GM12878 (cell line): ENCODE data around the gene MAP7. TPM values are rescaled to one million over a fixed set of nuclear protein-coding genes. Genes with fewer than 3 reads are reported as not detected.

Experiments
- ATAC-seq: fragments of 200-7000 bp; cut with Tn5 transposase; 3 replicates; pipeline ENCODE4 v1.9.1; 2020; ENCODE audit warnings: mild to moderate bottlenecking, moderate library complexity
- BruUV-seq: library from RNA; stranded (reverse); fragments of 400-500 nt; replicated peaks from 2 replicates; lab custom pipeline; 2021; lab: Mats Ljungman, UMichigan
- CTCF ChIA-PET: fragments of 300-600 bp; sonication (Branson Sonifier 250); formaldehyde crosslinking; extraction: SDS; loops from one replicate; lab custom pipeline; 2021; ENCODE audit warnings: inconsistent platforms; lab: Yijun Ruan, JAX
- POLR2A ChIA-PET: fragments of 350-600 bp; formaldehyde crosslinking; extraction: SDS; loops from one replicate; lab custom pipeline; 2021; ENCODE audit warnings: inconsistent platforms; lab: Charles Lee
- RAD21 ChIA-PET: fragments of 300-600 bp; sonication (Branson Sonifier 250); formaldehyde crosslinking; loops from one replicate; lab custom pipeline; 2023; ENCODE audit warnings: antibody characterized with exemption; ENCODE audit not compliant: unreplicated experiment; lab: Charles Lee
- SMC1A ChIA-PET: fragments of 300-600 bp; sonication (Branson Sonifier 250); formaldehyde crosslinking; loops from one replicate; lab custom pipeline; 2023; ENCODE audit not compliant: unreplicated experiment, uncharacterized antibody; lab: Charles Lee
- DNase-seq: peaks from one replicate; pipeline ENCODE4 v3.0.0-alpha.2; 2011; ENCODE audit warnings: low read depth, low spot score
- FAIRE-seq: peaks from 3 replicates; lab custom pipeline; 2011; peaks lifted over from hg19 to GRCh38; lab: Jason Lieb, UNC
- H2AFZ ChIP-seq: 2 replicates; pipeline ENCODE4 v1.6.0; 2011; ENCODE audit warnings: low read depth, low read length, control low read depth; ENCODE audit not compliant: control insufficient read depth
- H3K27ac ChIP-seq: 2 replicates; pipeline ENCODE4 v1.5.1; 2011; ENCODE audit warnings: control low read depth; ENCODE audit not compliant: control insufficient read depth, insufficient read depth
- H3K27me3 ChIP-seq, 2 experiments: replicated peaks in 1 of 2; 2 replicates each; pipeline versions ENCODE4 v1.6.0 to v1.6.1; 2011; ENCODE audit warnings: low read length in 1 of 2; ENCODE audit not compliant: control insufficient read depth in 2 of 2, insufficient read depth in 2 of 2
- H3K36me3 ChIP-seq, 2 experiments: 2 replicates each; pipeline ENCODE4 v1.5.1; 2011; ENCODE audit warnings: low read length in 1 of 2; ENCODE audit not compliant: control insufficient read depth in 2 of 2, insufficient read depth in 2 of 2
- H3K4me1 ChIP-seq: 2 replicates; pipeline ENCODE4 v1.6.1; 2011; ENCODE audit warnings: mild to moderate bottlenecking, low read length, moderate library complexity, mixed read lengths; ENCODE audit not compliant: control insufficient read depth, insufficient read depth
- H3K4me2 ChIP-seq: 2 replicates; pipeline ENCODE4 v1.6.0; 2011; ENCODE audit warnings: control low read depth; ENCODE audit not compliant: control insufficient read depth, insufficient read depth
- H3K4me3 ChIP-seq: fragments of 200-600 bp; sonication (generic); 2 replicates; pipeline ENCODE4 v1.5.1; 2016
- H3K79me2 ChIP-seq: 2 replicates; pipeline ENCODE4 v1.6.0; 2011; ENCODE audit warnings: low read length; ENCODE audit not compliant: control insufficient read depth, insufficient read depth
- H3K9ac ChIP-seq: 2 replicates; pipeline ENCODE4 v1.8.0; 2011; ENCODE audit warnings: low read length, control low read depth, mixed read lengths; ENCODE audit not compliant: control insufficient read depth, insufficient read depth
- H3K9me3 ChIP-seq: replicated peaks from 3 replicates; pipeline ENCODE4 v1.5.1; 2011; ENCODE audit warnings: mild to moderate bottlenecking, low read length; ENCODE audit not compliant: control insufficient read depth, insufficient read depth
- H4K20me1 ChIP-seq: 2 replicates; pipeline ENCODE4 v1.6.0; 2011; ENCODE audit not compliant: control insufficient read depth, insufficient read depth
- CHD4 ChIP-seq: fragments of 200-600 bp; sonication (generic); IDR thresholded peaks from 2 replicates; pipeline ENCODE4 v1.6.1; 2016; ENCODE audit warnings: mild to moderate bottlenecking
- PAX8 ChIP-seq: fragments of 450-650 bp; IDR thresholded peaks from 2 replicates; pipeline ENCODE4 v1.6.1; 2017; ENCODE audit warnings: mild to moderate bottlenecking, moderate library complexity
- SP1 ChIP-seq: IDR thresholded peaks from one replicate; pipeline ENCODE4 v1.6.1; 2011; ENCODE audit warnings: low read depth, low read length
- WGBS: methylation state at CpG from one replicate; pipeline ENCODE4 v1.1.6; 2016; ENCODE audit warnings: low lambda C conversion rate; ENCODE audit not compliant: insufficient replicate concordance, insufficient coverage; ENCODE audit errors: missing lambda C conversion rate; 5-methylcytosine and 5-hydroxymethylcytosine counted together
- in situ Hi-C: fragments of 300-500 bp; cut with MboI; formaldehyde crosslinking; loops from 9 replicates; pipeline ENCODE4 v1.14.3; 2018; ENCODE audit warnings: mixed read lengths
- intact Hi-C: fragments of 100-400 bp; cut with micrococcal nuclease; formaldehyde crosslinking; loops from one replicate; pipeline ENCODE4 v1.14.2; 2022; ENCODE audit not compliant: unreplicated experiment
- polyA plus RNA-seq, 11 experiments: library from polyadenylated mRNA; depleted of rRNA in 4 of 11; unstranded in 6 of 11; stranded (reverse) in 5 of 11; fragments of >200 nt; fragmentation: Nextera tagmentation in 4 of 11; fragmentation: Illumina TruSeq in 1 of 11; extraction: Ambion mirVana in 4 of 11; extraction: Trizol in 1 of 11; gene quantifications; 1 replicate in 1 of 11; 2 replicates in 10 of 11; pipeline versions ENCODE4 v1.2.1 to v1.2.3, GENCODE V29; 2011 to 2016; ENCODE audit warnings: inconsistent platforms in 2 of 11, missing spikeins in 2 of 11, low read depth in 1 of 11
- total RNA-seq, 4 experiments: library from RNA; depleted of rRNA in 3 of 4; stranded (reverse); fragments of >200 nt in 3 of 4; fragmentation: Illumina TruSeq in 1 of 4; extraction: Trizol in 1 of 4; gene quantifications; 2 replicates each; pipeline versions ENCODE4 v1.2.1 to v1.2.3, GENCODE V29; 2013 to 2021
- TF ChIP-seq, protein P1 (sequence below): fragments of 450-650 bp; formaldehyde crosslinking; IDR thresholded peaks from 2 replicates; pipeline ENCODE4 v1.4.0; 2020; ENCODE audit warnings: mild to moderate bottlenecking, moderate library complexity

MAP7 gene
- total and polyA plus RNA-seq, 10 of the 15 experiments (the other 5 are each of a cell fraction or from before 2014, with no cell fraction given), result 0.04 to 0.17 (median 0.08) TPM; not detected in 2

GRCh38 chr6:136526196-136526930 lies 23.9 kb downstream of the MAP7 start (continued):
- TF ChIP-seq PAX8, result no peak
- TF ChIP-seq, all 136 proteins: peak for 0

DNA sequence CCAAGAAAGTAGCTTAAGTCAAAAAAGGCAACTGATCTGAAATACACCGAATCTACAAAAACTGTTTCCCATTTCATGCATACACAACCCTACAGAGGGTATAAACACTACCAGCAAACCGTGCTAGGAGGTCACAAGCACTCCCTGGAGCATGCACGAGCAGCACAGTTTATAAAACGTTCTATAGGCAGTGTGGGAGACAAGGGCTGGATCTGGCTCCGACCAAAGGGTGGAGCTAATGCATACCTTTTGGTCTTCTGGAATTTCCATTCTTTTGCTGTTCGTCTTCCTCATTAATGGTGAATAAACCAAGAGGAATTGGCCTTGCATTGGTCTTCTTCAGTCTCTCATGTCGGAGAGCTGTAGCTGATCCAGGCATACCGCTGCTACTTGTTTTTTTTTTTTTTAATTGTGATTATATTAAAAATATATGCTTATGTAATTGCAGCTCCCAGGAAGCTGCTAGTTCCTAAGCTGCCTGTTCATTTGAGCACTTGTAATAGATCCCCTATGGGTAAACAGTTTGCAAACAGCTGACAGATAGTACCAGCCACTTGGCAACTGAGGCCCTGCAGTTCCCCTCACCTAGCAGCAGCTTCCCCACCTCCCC lies 24.5 kb downstream of the MAP7 start:
- H3K27me3 ChIP-seq, result peaks cover 0 to under 1% of the 10 kb centered on the region in 2 experiments; a peak in 1 of 4 replicates
- CTCF ChIA-PET, result no interaction called here
- H3K27ac ChIP-seq, result no peak overlapping the region
- H3K4me1 ChIP-seq, result no peaks in the 10 kb centered on the region
- no peak overlapping the region for H2AFZ ChIP-seq
- POLR2A ChIA-PET, result no interaction called here
- H3K36me3 ChIP-seq, result no peaks in the 10 kb centered on the region
- TF ChIP-seq SP1 (no peak), CHD4 (no peak)
- TF ChIP-seq, protein P1, sequence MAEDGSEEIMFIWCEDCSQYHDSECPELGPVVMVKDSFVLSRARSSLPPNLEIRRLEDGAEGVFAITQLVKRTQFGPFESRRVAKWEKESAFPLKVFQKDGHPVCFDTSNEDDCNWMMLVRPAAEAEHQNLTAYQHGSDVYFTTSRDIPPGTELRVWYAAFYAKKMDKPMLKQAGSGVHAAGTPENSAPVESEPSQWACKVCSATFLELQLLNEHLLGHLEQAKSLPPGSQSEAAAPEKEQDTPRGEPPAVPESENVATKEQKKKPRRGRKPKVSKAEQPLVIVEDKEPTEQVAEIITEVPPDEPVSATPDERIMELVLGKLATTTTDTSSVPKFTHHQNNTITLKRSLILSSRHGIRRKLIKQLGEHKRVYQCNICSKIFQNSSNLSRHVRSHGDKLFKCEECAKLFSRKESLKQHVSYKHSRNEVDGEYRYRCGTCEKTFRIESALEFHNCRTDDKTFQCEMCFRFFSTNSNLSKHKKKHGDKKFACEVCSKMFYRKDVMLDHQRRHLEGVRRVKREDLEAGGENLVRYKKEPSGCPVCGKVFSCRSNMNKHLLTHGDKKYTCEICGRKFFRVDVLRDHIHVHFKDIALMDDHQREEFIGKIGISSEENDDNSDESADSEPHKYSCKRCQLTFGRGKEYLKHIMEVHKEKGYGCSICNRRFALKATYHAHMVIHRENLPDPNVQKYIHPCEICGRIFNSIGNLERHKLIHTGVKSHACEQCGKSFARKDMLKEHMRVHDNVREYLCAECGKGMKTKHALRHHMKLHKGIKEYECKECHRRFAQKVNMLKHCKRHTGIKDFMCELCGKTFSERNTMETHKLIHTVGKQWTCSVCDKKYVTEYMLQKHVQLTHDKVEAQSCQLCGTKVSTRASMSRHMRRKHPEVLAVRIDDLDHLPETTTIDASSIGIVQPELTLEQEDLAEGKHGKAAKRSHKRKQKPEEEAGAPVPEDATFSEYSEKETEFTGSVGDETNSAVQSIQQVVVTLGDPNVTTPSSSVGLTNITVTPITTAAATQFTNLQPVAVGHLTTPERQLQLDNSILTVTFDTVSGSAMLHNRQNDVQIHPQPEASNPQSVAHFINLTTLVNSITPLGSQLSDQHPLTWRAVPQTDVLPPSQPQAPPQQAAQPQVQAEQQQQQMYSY, result no peak
- RAD21 ChIA-PET, result interaction anchor here (1.0 kb wide), 1 partner anchor 29 kb away, joined by 3 read pairs; no protein-coding TSS in a partner anchor
- FAIRE-seq, result no peak
- BruUV-seq, result no TSS peak
- 5% methylated on average over 8 of the region's 8 CpGs for WGBS
- ATAC-seq, result no peak; the same call in 2 of the 3 replicates
- H3K79me2 ChIP-seq, result no peaks in the 10 kb centered on the region
- no peak overlapping the region for H3K4me3 ChIP-seq
- DNase-seq, result no peak
- no peaks in the 10 kb centered on the region for H3K9me3 ChIP-seq
- no peak overlapping the region for H3K4me2 ChIP-seq
- intact Hi-C loops, result no loop called here
- in situ Hi-C loops, result no loop called here
- SMC1A ChIA-PET, result interaction anchor here (1.2 kb wide), 1 partner anchor 10 kb away, joined by 5 read pairs; no protein-coding TSS in a partner anchor
- H4K20me1 ChIP-seq, result no peaks in the 10 kb centered on the region
- H3K9ac ChIP-seq, result no peak overlapping the region
